HG03460 (cell line): Measurements from ENCODE around the gene PLAC1.

Source experiments
- ATAC-seq: cut with Tn5 transposase; IDR thresholded peaks from one replicate; pipeline ENCODE4 v1.9.1; 2021; ENCODE audit not compliant: unreplicated experiment

The PLAC1 gene

GRCh38 chrX:134670134-134670924, 12.1 kb upstream of the PLAC1 start:
- ATAC-seq = no peak

DNA sequence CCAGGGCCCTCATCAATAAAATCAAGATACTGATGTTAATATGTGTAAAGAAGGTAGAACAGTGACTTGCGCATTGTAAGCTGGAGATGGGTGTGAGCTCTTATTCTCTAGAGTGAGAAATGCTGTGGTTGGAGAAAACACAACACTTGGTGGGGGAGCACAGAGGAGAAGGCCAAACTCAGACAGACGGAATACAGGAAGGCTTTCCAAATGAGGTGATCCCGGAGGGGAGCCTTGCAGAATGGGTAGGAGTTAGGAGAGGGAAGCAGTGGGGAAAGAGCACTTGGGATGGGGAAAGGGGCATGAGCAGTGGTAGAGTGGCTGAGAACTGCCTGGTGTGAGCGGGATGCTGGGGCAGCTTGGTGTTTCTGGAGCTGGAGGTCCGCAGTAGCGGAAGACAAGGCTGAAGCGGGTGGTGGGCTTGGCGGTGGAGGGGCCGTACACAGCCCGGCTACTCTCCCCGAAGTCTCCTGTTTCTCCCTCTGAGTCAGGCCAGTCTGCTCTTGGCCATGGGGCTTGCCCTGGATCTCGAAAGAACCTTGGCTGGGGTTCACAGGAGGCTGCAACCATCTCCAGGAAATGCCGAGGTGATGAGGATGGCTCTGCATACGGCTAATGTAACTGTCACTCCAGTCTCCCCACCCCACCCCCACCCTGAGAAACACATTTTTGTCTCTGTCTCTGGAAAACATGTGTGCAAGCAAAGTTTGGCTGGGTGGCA, 11.3 kb upstream of the PLAC1 start:
- no peak for ATAC-seq

- no peak for ATAC-seq
Measured at GRCh38 chrX:134664202-134664601, 5.9 kb upstream of the PLAC1 start.

DNA sequence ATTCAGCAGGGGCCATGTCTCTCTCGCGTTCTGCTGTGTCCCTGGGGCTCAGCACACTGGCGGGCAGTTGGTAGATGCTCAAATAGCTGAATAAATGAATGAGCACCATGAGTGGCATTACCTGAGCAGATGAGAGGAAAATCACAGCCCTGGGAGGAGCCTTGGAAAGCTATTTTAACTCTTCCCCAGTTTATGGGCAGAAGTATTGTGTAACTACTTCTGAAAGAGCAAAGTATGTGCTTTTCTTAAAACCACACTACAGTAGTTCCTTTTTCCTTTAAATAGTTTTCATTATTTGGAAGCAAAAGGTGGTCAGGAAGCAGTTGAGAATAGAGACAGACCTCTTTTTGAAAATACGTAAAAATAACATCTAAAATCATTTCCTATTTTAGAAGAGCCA, 3.0 kb upstream of the PLAC1 start:
- ATAC-seq = no peak

DNA sequence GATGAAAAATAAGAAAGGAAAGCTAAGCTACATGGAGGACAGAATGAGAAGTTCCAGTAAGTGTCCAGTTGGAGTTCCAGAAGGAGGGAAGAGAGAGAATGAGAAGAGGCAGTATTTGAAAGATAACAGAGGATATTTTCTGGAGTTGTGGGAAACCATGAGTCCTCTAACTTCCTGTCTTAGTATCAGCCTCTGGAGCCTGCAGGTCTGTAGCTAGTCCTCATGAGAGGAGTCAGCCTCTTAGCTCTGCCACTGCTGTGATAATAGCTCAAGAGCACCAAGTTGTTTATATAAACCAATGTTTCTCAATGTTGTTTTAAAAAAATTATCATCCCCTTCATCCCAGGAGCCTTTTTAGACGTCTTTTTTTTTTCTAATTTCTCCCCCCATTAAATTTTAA, 2.4 kb upstream of the PLAC1 start:
- ATAC-seq = no peak

GRCh38 chrX:134659761-134660160, 1.5 kb upstream of the PLAC1 start:
- no peak for ATAC-seq

DNA sequence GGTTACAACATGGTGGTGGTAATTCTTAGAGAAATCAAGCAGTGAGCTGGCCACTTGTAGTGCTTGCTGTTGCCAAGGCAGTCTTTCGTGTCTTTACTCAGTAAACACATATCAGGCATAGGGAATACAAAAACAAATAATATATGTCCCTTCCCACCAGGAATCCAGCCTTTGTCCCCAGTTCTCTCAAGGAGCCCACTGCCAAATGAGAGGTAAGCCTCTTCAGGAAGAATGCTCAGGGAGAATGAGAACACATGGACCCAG, 421 bp upstream of the PLAC1 start:
- ATAC-seq = no peak

DNA sequence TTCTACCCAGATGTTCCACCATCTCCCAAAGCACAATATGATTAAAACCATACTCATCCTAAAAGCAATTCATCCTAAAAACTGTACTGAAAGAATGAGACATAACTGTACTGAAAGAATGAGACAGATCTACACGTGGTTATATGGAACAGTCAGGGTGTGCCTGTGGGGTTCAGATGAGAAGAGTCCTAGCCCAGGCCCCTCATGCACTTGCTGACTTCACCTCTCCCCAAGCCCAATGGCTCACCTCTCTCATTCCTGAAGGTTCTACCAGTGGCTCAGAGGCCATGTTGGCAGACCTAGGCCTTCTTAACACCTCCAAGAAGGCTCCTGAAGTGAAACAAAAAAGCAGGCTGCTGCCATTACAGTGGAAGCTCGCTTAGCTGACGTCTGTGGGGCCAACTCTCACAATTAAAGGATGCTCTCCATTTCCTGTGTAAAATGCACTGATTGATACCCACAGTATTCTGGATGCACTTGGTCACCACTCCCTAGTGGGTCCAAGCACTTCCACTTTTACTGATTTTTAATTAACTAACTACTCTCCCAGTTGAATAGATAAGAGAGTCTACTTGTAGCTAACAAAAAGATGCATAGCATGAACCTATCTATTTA, 3.8 kb downstream of the PLAC1 start:
- ATAC-seq = no peak

- no peak for ATAC-seq
Measured at GRCh38 chrX:134653835-134654234, 4.4 kb downstream of the PLAC1 start.

DNA sequence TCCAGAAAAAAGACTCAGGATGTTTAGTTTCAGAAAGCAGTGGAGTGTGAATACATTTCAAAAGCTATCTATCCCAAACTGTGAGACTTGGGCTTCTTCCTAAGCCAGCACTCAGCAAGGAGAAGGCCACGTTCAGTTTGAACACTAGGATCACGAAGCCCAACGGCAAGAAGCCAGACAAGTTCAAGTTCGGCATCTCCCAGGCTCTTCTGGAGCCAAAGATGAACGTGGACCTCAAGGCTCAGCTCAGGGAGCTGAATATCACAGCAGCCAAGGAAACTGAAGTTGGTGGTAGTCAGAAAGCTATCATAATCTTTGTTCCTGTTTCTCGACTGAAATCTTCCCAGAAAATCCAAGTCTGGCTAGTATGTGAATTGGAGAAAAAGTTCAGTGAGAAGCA, 7.6 kb downstream of the PLAC1 start:
- ATAC-seq = no peak

DNA sequence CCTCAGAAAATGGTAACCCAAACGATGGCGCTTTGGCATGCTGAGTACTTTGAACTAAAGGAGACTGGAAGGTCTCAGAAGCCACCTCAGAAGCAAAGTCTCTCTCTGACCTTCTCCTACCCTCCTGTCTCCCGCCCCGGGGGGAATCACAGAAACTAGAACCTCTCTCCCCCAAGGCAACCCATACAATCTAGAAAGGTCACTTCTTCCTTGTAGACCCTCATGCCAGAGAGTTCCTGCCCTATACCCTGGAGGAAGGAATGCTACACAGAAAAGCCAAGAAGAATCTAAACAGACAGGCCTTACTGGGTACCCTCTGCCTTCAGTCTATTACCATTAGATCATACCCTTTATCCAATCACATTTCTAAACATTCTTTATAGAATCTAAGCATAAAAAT, 8.5 kb downstream of the PLAC1 start:
- ATAC-seq = no peak

DNA sequence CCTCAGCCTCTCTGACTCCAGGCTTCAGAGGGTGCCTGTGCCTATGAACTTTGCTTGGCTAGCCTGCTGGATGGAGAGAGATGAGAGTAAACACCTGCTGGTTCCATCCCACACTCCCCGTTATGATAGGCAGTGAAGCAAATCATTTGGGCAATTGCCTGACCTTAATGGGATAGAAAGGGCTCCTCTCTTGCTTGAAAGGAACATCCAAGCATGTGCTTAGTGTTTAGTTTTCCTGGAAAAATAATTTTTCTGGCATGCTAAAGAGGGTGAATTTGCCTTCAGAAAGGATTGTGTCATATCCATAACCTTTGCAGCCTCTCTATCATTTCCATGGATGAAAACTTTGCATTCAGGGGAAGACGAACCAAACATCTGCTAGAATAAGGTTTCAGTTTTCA, 10.8 kb downstream of the PLAC1 start:
- no peak for ATAC-seq

DNA sequence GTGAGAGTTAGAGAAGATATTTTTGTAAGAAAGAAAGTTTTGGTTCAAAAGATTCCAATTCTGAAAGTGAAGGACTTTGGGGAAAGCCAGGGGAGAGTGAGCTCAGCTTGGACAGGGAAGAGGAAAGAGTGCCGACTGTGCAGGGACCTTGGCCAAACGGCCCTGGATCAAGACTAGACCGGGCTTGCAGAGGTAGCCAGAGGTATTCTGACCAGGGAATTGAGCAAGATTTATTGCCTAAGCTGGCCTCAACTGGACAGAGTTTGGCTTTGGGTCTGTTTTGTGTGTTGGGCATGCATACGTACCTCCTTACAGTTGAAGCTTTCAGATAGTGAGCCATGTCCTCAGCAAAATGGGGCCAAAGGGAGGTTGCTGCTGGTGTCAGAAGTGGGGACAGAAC, 11.6 kb downstream of the PLAC1 start:
- ATAC-seq = no peak

DNA sequence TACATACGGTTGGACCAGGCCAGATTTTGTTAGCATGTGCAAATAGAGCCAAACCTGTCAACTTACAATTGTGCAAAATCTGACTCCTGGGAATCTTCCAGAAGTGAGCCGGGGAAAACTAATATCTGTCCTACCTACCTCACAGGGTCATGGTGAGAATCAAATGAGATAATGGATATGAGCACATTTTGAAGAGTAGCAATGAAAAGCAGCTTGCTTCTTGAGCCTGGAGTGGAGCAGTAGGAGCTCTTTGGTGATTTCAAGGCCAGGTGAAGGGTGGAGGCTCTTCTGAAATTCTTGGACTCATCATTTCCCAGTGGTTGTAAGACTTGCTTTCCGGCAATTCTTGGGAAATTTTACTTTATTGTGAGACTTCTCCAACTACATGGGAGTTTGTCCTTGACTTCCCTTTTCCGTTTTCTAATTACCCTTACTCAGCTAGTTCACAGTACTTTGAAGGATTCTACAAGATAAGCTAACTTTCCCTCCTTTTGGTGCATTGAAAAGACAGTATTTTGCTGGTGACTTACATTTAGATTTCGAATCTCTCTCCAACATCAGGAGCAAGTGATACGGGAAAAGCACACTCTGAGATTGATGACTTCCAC, 12.2 kb downstream of the PLAC1 start:
- no peak for ATAC-seq

DNA sequence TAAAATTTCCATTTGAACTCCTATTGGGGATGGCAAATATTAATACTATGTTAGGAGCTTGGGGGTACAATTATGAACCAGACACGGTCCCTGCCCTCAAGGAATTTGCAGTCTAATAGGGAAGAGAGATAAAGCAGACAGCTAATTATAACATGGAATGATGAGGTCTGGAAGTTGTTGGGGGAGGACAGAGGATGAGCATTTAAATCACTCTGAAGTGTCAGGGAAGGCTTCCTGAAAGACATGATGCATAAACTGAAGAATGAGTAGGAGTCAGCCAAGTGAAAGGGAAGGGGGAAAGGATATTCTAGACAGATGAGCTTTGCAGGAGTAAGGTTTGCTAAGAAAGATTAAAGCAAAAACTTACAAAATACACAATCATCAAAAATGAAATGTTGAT, 15.9 kb downstream of the PLAC1 start:
- no peak for ATAC-seq

GRCh38 chrX:134641346-134641745, 16.9 kb downstream of the PLAC1 start:
- no peak for ATAC-seq

- no peak for ATAC-seq
Measured at GRCh38 chrX:134640914-134641313, 17.4 kb downstream of the PLAC1 start.

GRCh38 chrX:134636851-134637250, 21.4 kb downstream of the PLAC1 start:
- no peak for ATAC-seq

GRCh38 chrX:134634691-134635090, 23.6 kb downstream of the PLAC1 start:
- ATAC-seq = no peak

- no peak for ATAC-seq
Measured at GRCh38 chrX:134633832-134634231, 24.4 kb downstream of the PLAC1 start.

- no peak for ATAC-seq
Measured at GRCh38 chrX:134633394-134633793, 24.9 kb downstream of the PLAC1 start.

GRCh38 chrX:134632355-134632754, 25.9 kb downstream of the PLAC1 start:
- no peak for ATAC-seq
